Hypothalamus (tissue), 51 donors: ENCODE measurements around the gene SOAT2.
A peak's percentile ranks its signal among the peaks of the same experiment; 100 is the strongest.
"Not testable (repeated sequence)": the region's sequence is repeated elsewhere in the genome, so short reads cannot be mapped to it uniquely, and the experiment has no call there.

ENCODE experiments used
- DNase-seq, 51 donors: peaks; one replicate each; lab custom pipeline; 2025; lab: John Stamatoyannopoulos, UW

SOAT2 gene

GRCh38 chr12:53131844-53132243, 28.6 kb downstream of the SOAT2 start:
- DNase-seq = no peak

- DNase-seq = no peak
Observed at GRCh38 chr12:53133722-53134121, 30.4 kb downstream of the SOAT2 start.

GRCh38 chr12:53143355-53143754, 40.1 kb downstream of the SOAT2 start:
- no peak for DNase-seq

DNA sequence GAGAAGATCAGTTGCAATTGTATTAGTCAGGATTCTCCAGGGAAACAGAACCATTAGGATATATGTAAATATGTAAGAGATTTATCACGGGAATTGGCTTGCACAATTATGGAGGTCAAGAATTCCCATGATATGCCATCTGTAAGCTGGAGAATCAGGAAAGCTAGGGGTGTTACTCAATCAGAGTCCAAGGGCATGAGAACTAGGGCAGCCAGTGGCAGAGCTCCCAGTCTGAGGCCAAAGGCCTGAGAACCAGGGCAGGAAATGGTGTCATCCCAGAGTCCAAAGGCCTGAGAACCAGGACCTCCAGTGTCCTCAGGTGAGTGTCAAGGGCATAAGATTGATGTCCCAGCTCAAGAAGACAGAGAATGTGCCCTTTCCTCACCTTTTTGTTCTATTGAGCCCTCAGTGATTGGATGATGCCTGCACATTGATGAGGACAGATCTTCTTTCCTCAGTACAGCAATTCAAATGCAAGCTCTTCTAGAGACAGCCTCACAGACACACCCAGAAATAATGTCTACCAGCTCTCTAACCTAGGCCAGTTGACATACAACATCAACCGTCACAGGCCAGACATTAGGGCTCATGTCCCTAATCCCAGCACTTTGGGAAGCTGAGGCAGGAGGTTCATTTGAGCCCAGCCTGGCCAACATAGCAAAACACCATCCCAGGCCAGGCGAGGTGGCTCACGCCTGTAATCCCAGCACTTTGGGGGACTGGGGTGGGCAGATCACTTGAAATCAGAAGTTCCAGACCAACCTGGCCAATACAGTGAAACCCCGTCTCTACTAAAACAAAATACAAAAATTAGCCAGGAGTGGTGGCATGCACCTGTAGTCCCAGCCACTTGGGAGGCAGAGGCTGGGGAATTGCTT, 42.3 kb downstream of the SOAT2 start:
- DNase-seq = no peak

DNA sequence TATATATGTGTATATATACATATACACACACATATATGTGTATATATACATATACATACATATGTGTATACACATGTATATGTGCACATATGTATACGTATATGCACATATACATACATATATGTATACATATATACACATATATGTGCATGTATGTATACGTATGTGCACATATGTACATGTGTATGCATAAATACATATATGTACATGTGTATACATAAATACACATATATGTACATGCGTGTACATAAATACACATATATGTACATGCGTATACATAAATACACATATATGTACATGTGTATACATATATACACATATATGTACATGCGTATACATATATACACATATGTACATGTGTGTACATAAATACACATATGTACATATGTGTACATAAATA, 43.9 kb downstream of the SOAT2 start:
- no peak for DNase-seq

DNA sequence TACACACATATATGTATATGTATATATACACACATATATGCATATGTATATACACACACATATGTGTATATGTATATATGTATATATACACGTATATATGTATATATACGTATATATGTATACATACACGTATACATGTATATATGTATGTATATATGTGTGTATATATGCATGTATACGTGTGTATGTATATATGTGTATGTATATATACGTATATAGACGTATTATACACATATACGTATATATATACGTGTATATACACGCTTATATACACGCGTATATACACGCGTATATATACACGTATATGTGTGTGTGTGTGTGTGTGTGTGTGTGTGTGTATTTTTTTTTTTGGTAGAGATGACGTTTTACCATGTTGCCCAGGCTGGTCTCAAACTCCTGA, 44.4 kb downstream of the SOAT2 start:
- no peak for DNase-seq

DNA sequence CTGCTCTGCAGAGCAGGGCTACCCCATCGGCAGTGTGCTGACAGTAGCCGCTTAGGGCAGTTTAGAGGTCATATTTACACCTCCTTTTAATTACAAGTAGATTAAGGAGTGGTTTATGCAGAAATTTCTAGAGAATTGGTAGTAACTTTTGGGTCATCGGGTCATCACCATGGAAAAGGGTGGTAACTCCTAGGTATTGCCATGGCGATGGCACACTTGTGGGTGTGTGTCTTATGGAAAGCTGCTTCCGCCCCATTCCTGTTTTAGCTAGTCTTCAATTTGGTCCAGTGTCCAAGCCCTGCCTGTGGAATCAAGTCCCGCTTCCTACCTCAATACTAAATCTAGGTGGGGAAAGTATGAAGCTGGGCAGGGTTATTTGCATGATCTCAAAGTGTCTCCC, 47.8 kb downstream of the SOAT2 start:
- DNase-seq = no peak

DNA sequence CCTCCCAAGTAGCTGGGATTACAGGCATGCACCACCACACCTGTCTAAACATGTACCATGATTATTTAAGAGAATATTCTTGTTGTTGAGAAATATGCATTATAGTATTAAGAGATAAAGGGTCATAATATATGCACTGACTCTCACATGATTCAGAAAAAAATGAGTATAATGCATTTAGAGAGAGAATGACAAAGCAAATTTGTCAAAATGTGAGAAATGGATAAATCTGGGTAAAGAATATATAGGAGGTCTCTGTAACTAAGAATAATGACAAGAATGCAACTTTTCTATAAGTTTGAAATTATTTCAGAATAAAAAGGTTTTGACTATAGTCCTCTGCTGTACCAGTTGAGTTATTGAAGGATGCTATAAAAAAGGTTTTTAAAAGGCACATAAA, 49.1 kb downstream of the SOAT2 start:
- DNase-seq = no peak

- peak in 48 of 51 donors; percentile 2 to 84 (median 54) for DNase-seq
Observed at GRCh38 chr12:53159195-53159839, 56.0 kb downstream of the SOAT2 start.

GRCh38 chr12:53160000-53160399, 56.7 kb downstream of the SOAT2 start:
- no peak for DNase-seq

DNA sequence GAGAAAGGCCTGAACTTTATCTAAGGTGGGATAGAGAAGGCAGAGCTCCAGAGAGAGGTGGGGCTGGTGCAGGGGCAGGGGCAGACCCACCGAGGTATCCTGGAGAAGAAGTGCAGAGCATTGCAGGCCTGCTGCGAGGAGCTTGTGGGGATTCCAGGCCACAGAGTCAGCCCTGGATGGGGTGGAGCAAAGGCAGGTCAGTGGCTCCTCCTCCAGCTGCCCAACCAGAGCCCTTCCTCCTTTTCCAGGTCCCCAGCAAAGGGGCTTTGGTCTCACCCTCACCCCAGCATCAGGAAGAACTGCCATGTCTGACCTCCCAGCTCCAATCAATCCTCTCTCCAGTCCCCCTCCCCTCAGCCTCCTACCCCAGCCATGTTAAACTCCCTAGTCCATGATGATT, 57.4 kb downstream of the SOAT2 start:
- no peak for DNase-seq

DNA sequence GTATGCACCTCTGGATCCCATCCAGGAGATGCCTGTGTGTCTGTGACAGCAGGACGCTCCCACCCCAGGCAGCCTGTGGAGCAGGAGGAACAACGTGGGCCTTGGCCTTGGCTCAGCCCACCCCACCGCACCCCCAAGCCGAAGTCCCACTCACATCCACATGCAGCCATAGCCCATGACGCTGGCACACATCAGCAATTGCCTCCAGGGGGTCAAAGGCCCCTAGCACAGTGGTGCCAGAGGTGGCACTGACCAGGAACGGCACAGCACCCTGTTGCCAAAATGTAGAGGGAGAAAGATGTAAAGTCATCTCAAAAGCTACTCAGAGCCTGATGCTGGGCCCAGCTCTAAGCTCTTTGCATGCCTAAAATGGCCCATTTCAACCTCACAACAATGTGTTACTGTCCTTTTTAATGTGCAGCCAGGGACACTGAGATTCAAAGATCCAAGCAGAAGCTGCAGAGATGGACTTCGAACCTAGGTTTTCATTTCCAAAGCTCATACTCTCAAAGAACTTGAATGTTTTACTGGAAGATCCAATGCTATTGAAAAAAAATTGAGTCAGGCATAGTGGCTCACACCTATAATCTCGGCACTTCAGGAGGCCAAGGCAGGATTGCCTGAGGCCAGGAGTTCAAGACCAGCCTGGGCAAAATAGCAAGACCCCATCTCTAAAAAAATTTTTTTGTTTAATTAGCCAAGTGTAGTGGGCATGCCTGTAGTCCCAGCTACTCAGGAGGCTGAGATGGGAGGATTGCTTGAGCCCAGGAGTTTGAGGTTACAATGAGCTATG, 58.0 kb downstream of the SOAT2 start:
- DNase-seq = no peak

DNA sequence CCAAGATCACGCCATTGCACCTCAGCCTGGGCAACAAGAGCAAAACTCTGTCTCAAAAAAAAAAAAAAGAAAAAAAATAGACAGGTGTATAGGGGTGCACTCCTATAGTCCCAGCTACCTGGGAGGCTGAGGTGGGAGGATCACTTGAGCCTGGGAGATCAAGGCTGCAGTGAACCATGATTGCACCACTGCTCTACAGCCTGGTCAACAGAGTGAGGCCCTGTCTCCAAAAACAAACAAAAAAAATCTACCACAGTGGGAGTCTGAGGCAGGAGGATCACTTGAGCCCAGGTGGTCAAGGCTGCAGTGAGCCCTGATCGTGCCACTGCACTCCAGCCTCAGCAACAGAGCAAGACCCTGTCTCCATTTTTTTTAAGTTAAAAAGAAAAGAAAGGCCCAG, 59.7 kb downstream of the SOAT2 start:
- not testable (repeated sequence) for DNase-seq

DNA sequence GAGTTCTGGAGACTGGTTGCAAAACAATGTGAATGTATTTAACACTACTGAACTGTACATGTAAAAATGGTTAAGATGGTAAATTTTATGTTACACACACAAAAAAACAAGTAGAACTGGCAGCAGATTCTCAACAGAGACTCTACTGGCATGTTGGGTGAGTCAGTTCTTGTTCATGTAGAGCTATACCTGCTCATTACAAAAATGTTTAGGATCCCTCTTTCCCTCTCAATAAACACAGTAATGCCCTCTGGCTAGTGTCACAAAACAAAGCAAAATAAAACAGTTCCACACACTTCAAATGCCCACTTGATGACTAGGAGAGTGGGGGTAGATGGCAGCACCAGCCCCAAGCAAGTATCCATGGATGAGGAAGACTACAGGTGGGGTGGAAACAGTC, 63.6 kb downstream of the SOAT2 start:
- no peak for DNase-seq

DNA sequence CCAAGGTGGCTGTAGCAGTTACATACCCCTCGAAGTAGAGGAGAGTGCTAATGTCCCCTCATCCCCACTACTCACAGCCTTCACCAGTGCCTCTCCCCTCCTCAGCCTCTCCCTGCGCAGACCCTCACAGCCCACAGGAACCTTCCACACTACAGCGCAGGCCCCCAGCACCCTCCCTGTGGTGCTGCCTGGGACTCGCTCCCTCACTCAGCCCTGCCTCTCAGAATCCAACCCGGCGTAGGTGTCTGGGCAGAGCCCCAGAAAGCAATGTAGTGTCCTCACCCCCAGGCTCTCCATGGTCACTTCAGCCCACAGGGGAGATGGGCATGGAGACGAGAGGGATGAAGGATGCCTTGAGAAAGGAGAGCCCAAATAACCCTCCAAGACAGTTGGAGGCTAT, 66.4 kb downstream of the SOAT2 start:
- DNase-seq = no peak

GRCh38 chr12:53170215-53170614, 66.9 kb downstream of the SOAT2 start:
- DNase-seq = no peak

GRCh38 chr12:53170876-53171724, 67.8 kb downstream of the SOAT2 start:
- no peak for DNase-seq

- DNase-seq = no peak
Observed at GRCh38 chr12:53171725-53172329, 68.5 kb downstream of the SOAT2 start.

- no peak for DNase-seq
Observed at GRCh38 chr12:53172352-53172751, 69.1 kb downstream of the SOAT2 start.

- DNase-seq = no peak
Observed at GRCh38 chr12:53173085-53173715, 69.9 kb downstream of the SOAT2 start.
